K562 (cell line): ENCODE data around the gene ZBTB48. TPM values are rescaled to one million over a fixed set of nuclear protein-coding genes. Genes with fewer than 3 reads are reported as not detected.

Source experiments
- ATF1 ChIP-seq, 2 experiments: fragments of 450-650 bp in 1 of 2; IDR thresholded peaks; 2 replicates each; pipeline ENCODE4 v1.6.1; 2016; ENCODE audit warnings: missing compliant biosample characterization in 1 of 2, missing genetic modification characterization in 1 of 2
- CHD1 ChIP-seq: fragments of 200-600 bp; sonication (generic); IDR thresholded peaks from one replicate; pipeline ENCODE4 v1.6.1; 2012; ENCODE audit warnings: mild to moderate bottlenecking, moderate library complexity, low read length, inconsistent platforms
- CREBBP ChIP-seq: IDR thresholded peaks from one replicate; pipeline ENCODE4 v1.6.1; 2012; ENCODE audit warnings: low read depth, mild to moderate bottlenecking, control low read depth, inconsistent platforms, low read length
- E2F1 ChIP-seq: sonication (generic); formaldehyde crosslinking; IDR thresholded peaks from 2 replicates; pipeline ENCODE4 v1.8.1; 2023; ENCODE audit warnings: mild to moderate bottlenecking, missing genetic modification reagents, moderate library complexity
- FOXP4 ChIP-seq: sonication (generic); formaldehyde crosslinking; IDR thresholded peaks from 2 replicates; pipeline ENCODE4 v1.8.0; 2022; ENCODE audit warnings: mild to moderate bottlenecking, missing genetic modification reagents, borderline replicate concordance
- KDM1A ChIP-seq, 2 experiments: fragments of 450-650 bp; IDR thresholded peaks; 2 replicates each; pipeline ENCODE4 v1.6.1; 2016; ENCODE audit warnings: mild to moderate bottlenecking in 2 of 2
- SAP30 ChIP-seq: fragments of 200-600 bp; sonication (generic); IDR thresholded peaks from 2 replicates; pipeline ENCODE4 v1.6.1; 2012; ENCODE audit warnings: borderline replicate concordance, low read depth, mild to moderate bottlenecking, moderate library complexity, low read length, control low read depth, inconsistent platforms; ENCODE audit not compliant: insufficient read depth, poor library complexity, severe bottlenecking
- TSHZ1 ChIP-seq: fragments of 250-450 bp; sonication (Bioruptor Pico); IDR thresholded peaks from 2 replicates; pipeline ENCODE4 v1.4.0; 2020; ENCODE audit warnings: mild to moderate bottlenecking, moderate library complexity
- XRCC4 ChIP-seq: IDR thresholded peaks from one replicate; pipeline ENCODE4 v1.6.1; 2011; ENCODE audit not compliant: insufficient read depth, insufficient read length; ENCODE audit errors: extremely low read depth
- ZNF518B ChIP-seq: fragments of 250-450 bp; sonication (Bioruptor Pico); IDR thresholded peaks from 2 replicates; pipeline ENCODE4 v1.5.0; 2021; ENCODE audit warnings: mild to moderate bottlenecking, moderate library complexity
- polyA plus RNA-seq, 8 experiments: library from polyadenylated mRNA; depleted of rRNA in 4 of 8; stranded (reverse) in 5 of 8; unstranded in 3 of 8; fragments of >200 nt; fragmentation: Nextera tagmentation in 2 of 8; fragmentation: Illumina TruSeq in 1 of 8; extraction: Ambion mirVana in 2 of 8; extraction: Trizol in 1 of 8; gene quantifications; 2 replicates each; pipeline versions ENCODE4 v1.2.1 to v1.2.3, GENCODE V29; 2011 to 2014; ENCODE audit warnings: inconsistent platforms in 1 of 8, missing spikeins in 1 of 8
- total RNA-seq, 7 experiments: library from RNA; depleted of rRNA in 6 of 7; stranded (reverse); fragments of >200 nt in 6 of 7; fragmentation: Illumina TruSeq in 2 of 7; extraction: Trizol in 2 of 7; gene quantifications; 2 replicates each; pipeline versions ENCODE4 v1.2.1 to v1.2.3, GENCODE V29; 2011 to 2021; ENCODE audit warnings: low replicate concordance in 1 of 7

ZBTB48 gene
- total and polyA plus RNA-seq, 9 of the 15 experiments (the other 6 are each of a cell fraction or from before 2014, with no cell fraction given) = 1.9 to 66.9 (median 29.5) TPM

GRCh38 chr1:6625584-6626149, 45.9 kb downstream of the ZBTB48 start (continued):
- no peak for TF ChIP-seq FOXP4 (CRISPR knock-in tag)
- TF ChIP-seq KDM1A (IDR thresholded peaks at IDR 0.05) = no peak; a peak in 1 of 4 replicates
- no peak for TF ChIP-seq ZNF518B (CRISPR knock-in tag)
- TF ChIP-seq ATF1 (CRISPR knock-in tag; IDR thresholded peaks at IDR 0.05) = no peak
- peak; percentile 36; the same call in 1 of the 2 replicates for TF ChIP-seq ATF1 (tag; IDR thresholded peaks at IDR 0.05)
- no peak for TF ChIP-seq TSHZ1 (CRISPR knock-in tag)
- no peak for TF ChIP-seq XRCC4
- TF ChIP-seq CHD1 = no peak
- TF ChIP-seq E2F1 = no peak; the same call in 1 of the 2 replicates
- peak; percentile 19 for TF ChIP-seq SAP30
- no peak for TF ChIP-seq CREBBP
